A549 (cell line): ENCODE results near the gene SPRYD3. TPM values are rescaled to one million over a fixed set of nuclear protein-coding genes. Genes with fewer than 3 reads are reported as not detected.

Experiments used
- ATAC-seq, 2 experiments: fragments of 200-7000 bp in 1 of 2; fragments of >200 bp in 1 of 2; cut with Nextera tagmentation in 1 of 2; cut with Tn5 transposase in 1 of 2; 3 replicates each; pipeline versions ENCODE4 v1.8.0 to v1.9.1; 2018 to 2020; ENCODE audit warnings: mild to moderate bottlenecking in 1 of 2, moderate library complexity in 1 of 2
- CTCF ChIA-PET: fragments of 300-600 bp; sonication (Branson Sonifier 250); formaldehyde crosslinking; extraction: SDS; loops from one replicate; lab custom pipeline; 2021; ENCODE audit warnings: antibody characterized with exemption, inconsistent platforms; lab: Yijun Ruan, JAX
- POLR2A ChIA-PET: fragments of 350-600 bp; formaldehyde crosslinking; extraction: SDS; loops from one replicate; lab custom pipeline; 2021; ENCODE audit warnings: antibody characterized with exemption, inconsistent platforms; lab: Yijun Ruan, JAX
- DNase-seq, 2 experiments: peaks; one replicate each; pipeline versions ENCODE4 v3.0.0 to v3.0.0-alpha.2; 2011 to 2016; ENCODE audit warnings: low read depth in 1 of 2, low spot score in 1 of 2
- FAIRE-seq: peaks from 2 replicates; lab custom pipeline; 2011; peaks lifted over from hg19 to GRCh38; lab: Jason Lieb, UNC
- H3K27ac ChIP-seq, 2 experiments: fragments of >200 bp; sonication (Bioruptor Twin); formaldehyde crosslinking; 3 replicates each; pipeline ENCODE4 v1.5.1; 2016 to 2017
- H3K4me1 ChIP-seq: fragments of >200 bp; sonication (Bioruptor Twin); formaldehyde crosslinking; 3 replicates; pipeline ENCODE4 v1.6.1; 2016
- H3K4me2 ChIP-seq: fragments of >200 bp; sonication (Bioruptor Twin); formaldehyde crosslinking; 3 replicates; pipeline ENCODE4 v1.6.1; 2016
- H3K4me3 ChIP-seq: fragments of >200 bp; sonication (Bioruptor Twin); formaldehyde crosslinking; 3 replicates; pipeline ENCODE4 v1.5.1; 2016
- H3K9me3 ChIP-seq: fragments of >200 bp; sonication (Bioruptor Twin); formaldehyde crosslinking; 3 replicates; pipeline ENCODE4 v1.6.1; 2016
- CBX2 ChIP-seq: fragments of 200-600 bp; sonication (generic); IDR thresholded peaks from 2 replicates; pipeline ENCODE4 v1.6.1; 2016; ENCODE audit warnings: low read depth, mild to moderate bottlenecking, borderline replicate concordance
- HEYL ChIP-seq: fragments of 250-450 bp; sonication (Bioruptor Pico); IDR thresholded peaks from 2 replicates; pipeline ENCODE4 v1.8.0; 2021; ENCODE audit warnings: mild to moderate bottlenecking, moderate library complexity
- JUN ChIP-seq, 2 experiments: fragments of >200 bp; sonication (Bioruptor Twin); formaldehyde crosslinking; IDR thresholded peaks; 2 replicates in 1 of 2; 3 replicates in 1 of 2; pipeline ENCODE4 v1.6.1; 2016 to 2017
- JUNB ChIP-seq: fragments of >200 bp; sonication (Bioruptor Twin); formaldehyde crosslinking; IDR thresholded peaks from 2 replicates; pipeline ENCODE4 v1.6.1; 2016
- MAZ ChIP-seq: fragments of 150-350 bp; IDR thresholded peaks from 2 replicates; pipeline ENCODE4 v1.6.1; 2014; ENCODE audit warnings: antibody characterized with exemption, low read depth, low read length, borderline replicate concordance
- NR3C1 ChIP-seq: fragments of >200 bp; sonication (Bioruptor Twin); formaldehyde crosslinking; IDR thresholded peaks from 3 replicates; pipeline ENCODE4 v1.6.1; 2017
- RAD21 ChIP-seq, 2 experiments: fragments of >200 bp in 1 of 2; sonication (Bioruptor Twin) in 1 of 2; formaldehyde crosslinking in 1 of 2; IDR thresholded peaks in 1 of 2; conservative IDR thresholded peaks in 1 of 2; 2 replicates in 1 of 2; 3 replicates in 1 of 2; pipeline ENCODE4 v1.6.1; 2012 to 2018; ENCODE audit warnings: inconsistent platforms in 1 of 2
- SMC3 ChIP-seq: fragments of >200 bp; sonication (Bioruptor Twin); formaldehyde crosslinking; IDR thresholded peaks from 3 replicates; pipeline ENCODE4 v1.6.1; 2018; ENCODE audit warnings: inconsistent platforms
- ZFP36 ChIP-seq: fragments of 450-650 bp; IDR thresholded peaks from 2 replicates; pipeline ENCODE4 v1.6.1; 2014; ENCODE audit warnings: borderline replicate concordance; ENCODE audit not compliant: partially characterized antibody
- ZSCAN20 ChIP-seq: fragments of 250-450 bp; sonication (Bioruptor Pico); IDR thresholded peaks from 2 replicates; pipeline ENCODE4 v1.8.0; 2022; ENCODE audit warnings: mild to moderate bottlenecking, moderate library complexity
- WGBS: methylation state at CpG from one replicate; pipeline ENCODE4 v1.1.6; 2017; ENCODE audit errors: missing lambda C conversion rate; 5-methylcytosine and 5-hydroxymethylcytosine counted together
- polyA plus RNA-seq, 4 experiments: library from polyadenylated mRNA; depleted of rRNA in 3 of 4; stranded (reverse); fragments of >200 nt; fragmentation: RNase III in 1 of 4; extraction: RNeasy Plus Mini Kit Qiagen cat#74134 plus additional on column Dnase treatment in 1 of 4; gene quantifications; 2 replicates in 3 of 4; 3 replicates in 1 of 4; pipeline ENCODE4 v1.2.3, GENCODE V29; 2011 to 2017
- TF ChIP-seq, protein P1 (sequence below): fragments of 250-450 bp; sonication (Bioruptor Pico); IDR thresholded peaks from 2 replicates; pipeline ENCODE4 v1.5.0; 2020; ENCODE audit warnings: low read depth, mild to moderate bottlenecking, moderate library complexity
- TF ChIP-seq, protein P2 (sequence below): fragments of >200 bp; sonication (Bioruptor Twin); formaldehyde crosslinking; IDR thresholded peaks from 3 replicates; pipeline ENCODE4 v1.5.1; 2016
- TF ChIP-seq, protein P3 (sequence below): IDR thresholded peaks from 2 replicates; pipeline ENCODE4 v1.6.1; 2012
- TF ChIP-seq, protein P4 (sequence below): IDR thresholded peaks from 2 replicates; pipeline ENCODE4 v1.6.1; 2012

Gene SPRYD3
- polyA plus RNA-seq, 2 of the 4 experiments (the other 2 are of a cell fraction): 17.3 to 26.8 TPM

DNA sequence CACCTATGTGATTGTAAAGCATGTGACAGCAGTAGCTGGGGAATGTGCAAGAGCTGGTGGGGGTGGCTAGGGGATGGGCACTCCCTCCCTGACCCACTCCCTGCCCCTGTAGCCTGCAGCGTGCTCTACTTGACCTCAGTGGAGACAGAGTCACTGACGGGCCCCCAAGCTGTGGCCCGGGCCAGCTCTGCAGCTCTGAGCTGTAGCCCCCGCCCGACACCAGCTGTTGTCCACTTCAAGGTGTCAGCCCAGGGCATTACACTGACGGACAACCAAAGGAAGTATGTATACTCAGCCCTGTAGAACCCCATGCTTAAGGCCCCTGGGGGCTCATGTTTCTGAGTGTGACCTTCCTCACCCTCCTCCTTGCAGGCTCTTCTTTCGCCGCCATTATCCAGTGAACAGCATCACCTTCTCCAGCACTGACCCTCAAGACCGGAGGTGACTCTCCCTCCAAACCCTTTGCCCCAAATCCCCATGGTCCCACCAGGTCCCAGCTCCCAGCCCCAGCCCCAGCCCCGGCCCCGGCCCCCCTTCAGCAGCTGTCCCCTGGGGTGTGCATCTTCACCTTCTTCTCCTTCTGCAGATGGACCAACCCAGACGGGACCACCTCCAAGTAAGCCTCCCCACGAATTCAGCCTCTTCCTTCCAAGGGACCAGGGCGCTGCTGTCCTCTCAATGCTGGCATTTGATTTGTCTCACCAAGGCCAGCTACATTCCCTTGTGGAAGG lies 16.0 kb downstream of the SPRYD3 start (continued):
- TF ChIP-seq JUNB (no peak), MAZ (no peak), ZFP36 (no peak), ZSCAN20 (CRISPR knock-in tag) (no peak), CBX2 (no peak)
- TF ChIP-seq, protein P1, sequence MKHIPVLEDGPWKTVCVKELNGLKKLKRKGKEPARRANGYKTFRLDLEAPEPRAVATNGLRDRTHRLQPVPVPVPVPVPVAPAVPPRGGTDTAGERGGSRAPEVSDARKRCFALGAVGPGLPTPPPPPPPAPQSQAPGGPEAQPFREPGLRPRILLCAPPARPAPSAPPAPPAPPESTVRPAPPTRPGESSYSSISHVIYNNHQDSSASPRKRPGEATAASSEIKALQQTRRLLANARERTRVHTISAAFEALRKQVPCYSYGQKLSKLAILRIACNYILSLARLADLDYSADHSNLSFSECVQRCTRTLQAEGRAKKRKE (CRISPR knock-in tag): no peak

DNA sequence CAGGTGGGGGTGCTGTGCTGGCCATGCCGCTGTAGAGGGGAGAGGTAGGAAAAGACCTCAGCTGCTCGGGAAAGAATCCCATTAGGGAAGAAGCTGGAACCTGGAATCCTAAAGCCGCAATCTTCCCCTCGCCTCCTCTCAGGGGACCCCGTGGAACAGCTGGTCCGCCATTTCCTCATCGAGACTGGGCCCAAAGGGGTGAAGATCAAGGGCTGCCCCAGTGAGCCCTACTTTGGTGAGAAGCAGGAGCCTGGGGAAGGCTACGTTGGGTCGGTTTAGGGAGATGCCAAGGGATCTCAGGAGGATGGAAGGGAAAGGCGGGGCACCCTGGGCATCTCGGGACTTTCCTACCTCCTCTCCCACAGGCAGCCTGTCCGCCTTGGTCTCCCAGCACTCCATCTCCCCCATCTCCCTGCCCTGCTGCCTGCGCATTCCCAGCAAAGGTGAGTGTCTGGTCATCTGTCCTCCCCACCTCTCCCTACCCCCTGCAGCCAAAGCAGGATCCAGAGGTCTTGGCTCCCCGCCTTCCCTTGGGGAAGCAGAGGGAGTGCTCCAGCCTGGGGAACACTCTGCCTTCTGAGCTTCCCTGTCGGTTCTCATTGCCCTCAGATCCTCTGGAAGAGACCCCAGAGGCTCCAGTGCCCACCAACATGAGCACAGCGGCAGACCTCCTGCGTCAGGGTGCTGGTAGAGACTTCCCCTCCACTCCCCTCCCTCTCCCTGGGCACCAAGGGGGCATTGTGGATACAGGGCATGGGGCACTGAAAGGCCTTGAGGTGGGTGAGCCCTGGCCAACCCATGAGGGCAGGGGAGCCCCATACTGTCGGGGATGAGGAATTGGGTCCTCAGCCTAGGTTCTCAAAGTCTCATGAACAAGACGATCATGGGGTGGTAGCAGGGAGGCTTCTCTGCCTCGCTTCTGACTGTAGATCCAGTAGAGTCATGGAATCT lies 16.9 kb downstream of the SPRYD3 start:
- H3K27ac ChIP-seq: peak overlapping the region in 1 of 2 experiments; percentile 66; a peak in 3 of 6 replicates

DNA sequence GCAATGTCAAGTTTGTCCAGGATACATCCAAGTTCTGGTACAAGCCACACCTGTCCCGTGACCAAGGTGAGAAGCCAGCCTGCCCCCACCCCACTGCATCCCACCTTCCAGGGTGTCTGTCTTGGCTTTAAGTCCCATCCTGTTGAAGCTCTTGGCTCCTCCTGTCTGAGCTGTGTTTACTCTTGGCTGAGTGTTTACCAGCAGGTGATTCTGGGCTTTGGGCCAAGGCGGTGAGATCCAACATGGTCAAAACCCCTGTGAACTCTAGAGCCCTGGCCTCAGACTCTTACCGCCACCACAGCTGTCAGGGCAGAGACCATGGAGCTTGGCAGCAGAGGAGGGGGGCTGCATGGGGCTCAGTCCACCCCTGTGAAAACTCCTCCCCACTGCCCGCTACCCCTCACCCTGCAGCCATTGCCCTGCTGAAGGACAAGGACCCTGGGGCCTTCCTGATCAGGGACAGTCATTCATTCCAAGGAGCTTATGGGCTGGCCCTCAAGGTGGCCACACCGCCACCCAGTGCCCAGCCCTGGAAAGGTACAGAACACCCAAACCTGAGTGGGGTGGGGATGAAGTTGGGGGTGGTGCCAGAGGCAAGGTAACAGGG lies 17.7 kb downstream of the SPRYD3 start:
- peak; percentile 38 to 63 for ATAC-seq

More for the DNA sequence above, 16.9 kb downstream of the SPRYD3 start:
- H3K4me1 ChIP-seq: peaks cover 43% of the 10 kb centered on the region
- no peak overlapping the region for H3K4me3 ChIP-seq
- no peak for FAIRE-seq
- WGBS: 78% methylated on average over 20 of the region's 20 CpGs
- ATAC-seq: peak in 1 of 2 experiments; percentile 4; a peak in 2 of 6 replicates
- H3K4me2 ChIP-seq: peak overlapping the region; percentile 56
- ChIA-PET CTCF (interaction anchor here (1.0 to 45.5 kb wide), 13 partner anchors 12 to 182 kb away, joined by 3 to 1424 read pairs (median 5); partner anchors contain the start of genes IGFBP6, SOAT2, SPRYD3 and TNS2), POLR2A (interaction anchor here (0.6 to 2.9 kb wide), 7 partner anchors 8 to 36 kb away, joined by 3 to 11 read pairs (median 6); partner anchors contain the start of genes IGFBP6 and SPRYD3)
- H3K9me3 ChIP-seq: no peaks in the 10 kb centered on the region
- TF ChIP-seq JUN (IDR thresholded peaks at IDR 0.05) (0 out of 5 replicates have a peak, but pooled peaks of 1 of the 2 experiments have one; percentile 25), HEYL (CRISPR knock-in tag) (no peak)
- TF ChIP-seq, protein P2, sequence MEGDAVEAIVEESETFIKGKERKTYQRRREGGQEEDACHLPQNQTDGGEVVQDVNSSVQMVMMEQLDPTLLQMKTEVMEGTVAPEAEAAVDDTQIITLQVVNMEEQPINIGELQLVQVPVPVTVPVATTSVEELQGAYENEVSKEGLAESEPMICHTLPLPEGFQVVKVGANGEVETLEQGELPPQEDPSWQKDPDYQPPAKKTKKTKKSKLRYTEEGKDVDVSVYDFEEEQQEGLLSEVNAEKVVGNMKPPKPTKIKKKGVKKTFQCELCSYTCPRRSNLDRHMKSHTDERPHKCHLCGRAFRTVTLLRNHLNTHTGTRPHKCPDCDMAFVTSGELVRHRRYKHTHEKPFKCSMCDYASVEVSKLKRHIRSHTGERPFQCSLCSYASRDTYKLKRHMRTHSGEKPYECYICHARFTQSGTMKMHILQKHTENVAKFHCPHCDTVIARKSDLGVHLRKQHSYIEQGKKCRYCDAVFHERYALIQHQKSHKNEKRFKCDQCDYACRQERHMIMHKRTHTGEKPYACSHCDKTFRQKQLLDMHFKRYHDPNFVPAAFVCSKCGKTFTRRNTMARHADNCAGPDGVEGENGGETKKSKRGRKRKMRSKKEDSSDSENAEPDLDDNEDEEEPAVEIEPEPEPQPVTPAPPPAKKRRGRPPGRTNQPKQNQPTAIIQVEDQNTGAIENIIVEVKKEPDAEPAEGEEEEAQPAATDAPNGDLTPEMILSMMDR: peak; percentile 7; the same call in 1 of the 3 replicates
- no peak for DNase-seq

More for the DNA sequence above, 17.7 kb downstream of the SPRYD3 start:
- Histone ChIP-seq H3K9me3 (no peaks in the 10 kb centered on the region), H3K4me1 (peaks cover 40% of the 10 kb centered on the region), H3K27ac (peak overlapping the region in 1 of 2 experiments; percentile 66; a peak in 3 of 6 replicates), H3K4me2 (peak overlapping the region; percentile 56), H3K4me3 (no peak overlapping the region)
- WGBS: 53% methylated on average over 5 of the region's 5 CpGs
- FAIRE-seq (no peak), DNase-seq (peak; percentile 55 to 77)
- POLR2A ChIA-PET: interaction anchor here (0.6 to 2.9 kb wide), 7 partner anchors 8 to 37 kb away, joined by 3 to 11 read pairs (median 6); partner anchors contain the start of genes IGFBP6 and SPRYD3
- CTCF ChIA-PET: interaction anchor here (1.0 to 45.5 kb wide), 12 partner anchors 11 to 181 kb away, joined by 3 to 1424 read pairs (median 4); partner anchors contain the start of genes IGFBP6, SOAT2, SPRYD3 and TNS2
- TF ChIP-seq ZFP36 (no peak), SMC3 (peak; percentile 52), NR3C1 (no peak), RAD21 (conservative IDR thresholded peaks at IDR 0.05 in 1 of 2, IDR thresholded peaks at IDR 0.05 in 1 of 2) (peak; percentile 55 to 56)
- TF ChIP-seq, protein P3, sequence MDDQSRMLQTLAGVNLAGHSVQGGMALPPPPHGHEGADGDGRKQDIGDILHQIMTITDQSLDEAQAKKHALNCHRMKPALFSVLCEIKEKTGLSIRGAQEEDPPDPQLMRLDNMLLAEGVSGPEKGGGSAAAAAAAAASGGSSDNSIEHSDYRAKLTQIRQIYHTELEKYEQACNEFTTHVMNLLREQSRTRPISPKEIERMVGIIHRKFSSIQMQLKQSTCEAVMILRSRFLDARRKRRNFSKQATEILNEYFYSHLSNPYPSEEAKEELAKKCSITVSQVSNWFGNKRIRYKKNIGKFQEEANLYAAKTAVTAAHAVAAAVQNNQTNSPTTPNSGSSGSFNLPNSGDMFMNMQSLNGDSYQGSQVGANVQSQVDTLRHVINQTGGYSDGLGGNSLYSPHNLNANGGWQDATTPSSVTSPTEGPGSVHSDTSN: peak; percentile 59; the same call in 1 of the 2 replicates
- TF ChIP-seq, protein P4, sequence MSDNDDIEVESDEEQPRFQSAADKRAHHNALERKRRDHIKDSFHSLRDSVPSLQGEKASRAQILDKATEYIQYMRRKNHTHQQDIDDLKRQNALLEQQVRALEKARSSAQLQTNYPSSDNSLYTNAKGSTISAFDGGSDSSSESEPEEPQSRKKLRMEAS: 0 out of 2 replicates have a peak, but pooled peaks have one; percentile 22
- TF ChIP-seq, protein P2: peak; percentile 44
